HG03280 (cell line): Measurements from ENCODE around the gene LUZP2.

Experiments
- ATAC-seq: cut with Tn5 transposase; IDR thresholded peaks from one replicate; pipeline ENCODE4 v1.9.1; 2021; ENCODE audit warnings: mild to moderate bottlenecking, moderate library complexity; ENCODE audit not compliant: unreplicated experiment

Gene LUZP2

DNA sequence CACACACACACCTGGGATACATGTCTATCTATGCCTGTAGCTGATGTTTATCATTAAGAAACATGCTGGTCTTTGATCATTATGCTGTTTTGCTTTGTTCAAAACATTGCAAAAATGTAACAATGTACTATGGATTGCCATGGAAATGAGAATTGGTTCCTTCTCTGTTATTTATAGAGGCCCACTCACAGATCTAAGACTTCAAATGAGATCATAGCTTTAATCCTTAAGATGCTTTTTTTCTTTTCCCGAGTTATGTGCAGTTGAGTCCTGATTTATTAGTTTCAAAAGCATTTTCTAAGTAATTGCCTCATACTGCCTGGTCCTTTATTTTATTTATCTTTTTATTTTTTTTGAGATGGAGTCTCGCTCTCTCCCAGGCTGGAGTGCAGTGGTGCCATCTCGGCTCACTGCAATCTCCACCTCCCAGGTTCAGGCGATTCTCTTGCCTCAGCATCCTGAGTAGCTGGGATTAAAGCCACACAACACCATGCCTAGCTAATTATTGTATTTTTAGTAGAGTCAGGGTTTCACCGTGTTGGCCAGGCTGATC lies 131.4 kb downstream of the LUZP2 start:
- ATAC-seq, result no peak

DNA sequence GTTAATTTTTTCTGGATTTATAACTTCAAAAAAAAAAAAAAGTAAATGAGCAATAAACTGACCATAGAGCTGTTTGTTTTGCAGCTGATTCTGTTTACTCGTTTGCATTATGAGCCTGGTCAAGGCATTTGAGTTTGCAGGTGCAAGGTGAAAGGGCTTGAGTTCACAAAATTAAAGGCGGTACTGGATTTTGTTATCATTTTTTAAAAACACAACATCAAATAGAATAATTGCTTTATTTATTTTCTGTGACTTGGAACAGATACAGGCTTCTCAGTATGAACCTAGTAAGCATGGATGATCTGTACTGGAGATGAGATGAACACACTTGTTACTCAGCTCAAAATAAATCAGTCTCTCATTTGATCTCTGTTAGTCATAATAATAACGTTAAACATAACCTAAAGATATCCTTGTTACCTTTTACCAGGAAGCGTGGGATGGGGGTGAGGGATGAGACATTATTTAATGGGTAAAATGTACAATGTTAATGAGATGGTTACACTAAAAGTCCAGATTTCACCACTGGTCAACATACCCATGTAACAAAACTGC lies 137.8 kb downstream of the LUZP2 start:
- ATAC-seq, result no peak

DNA sequence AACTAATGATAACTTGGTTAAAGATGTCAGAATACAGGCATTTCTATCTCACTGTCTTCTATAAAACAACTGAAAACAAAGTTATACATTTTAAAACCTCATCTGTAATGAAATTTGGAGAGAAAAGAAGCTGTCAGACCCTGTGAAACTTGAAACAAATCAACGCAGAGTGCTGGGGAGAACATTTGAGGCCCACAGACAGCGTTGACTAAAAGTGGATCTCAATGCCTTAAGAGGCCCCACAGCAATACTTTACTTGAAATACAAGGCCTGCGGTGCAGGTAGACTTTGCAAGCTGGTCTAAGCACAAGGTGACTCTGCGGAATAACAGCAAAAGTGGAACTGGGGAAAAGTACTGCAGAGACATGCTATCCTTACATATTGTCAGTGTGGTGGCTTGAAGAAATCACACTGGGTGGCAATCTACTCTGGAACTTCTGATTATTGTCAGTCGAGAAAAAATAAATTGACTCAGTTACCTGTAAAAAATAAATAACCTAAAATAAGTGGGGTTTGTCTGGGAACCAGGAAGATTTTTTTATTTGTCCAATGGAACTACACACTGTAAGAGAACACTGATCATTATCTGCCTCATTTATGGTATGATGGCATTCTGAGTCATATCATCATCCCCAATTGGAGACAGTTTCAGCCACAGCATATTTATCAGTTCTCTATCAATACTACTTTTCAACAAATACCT lies 138.9 kb downstream of the LUZP2 start:
- ATAC-seq, result no peak

DNA sequence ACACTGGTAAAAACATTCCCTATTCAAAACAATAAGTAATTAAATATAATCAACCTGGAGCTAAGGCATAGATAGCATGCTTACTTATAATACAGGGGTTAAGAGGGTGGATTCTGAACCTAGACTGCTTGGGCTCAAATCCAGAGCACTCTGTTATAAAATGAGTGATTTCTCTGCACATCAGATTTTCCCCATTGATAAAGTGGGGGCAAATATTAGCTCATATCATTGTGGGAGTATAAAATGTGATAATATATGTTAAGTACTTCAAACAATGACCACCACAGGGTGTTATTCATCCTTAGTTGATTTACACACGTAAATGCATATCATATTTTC lies 139.4 kb downstream of the LUZP2 start:
- no peak for ATAC-seq

DNA sequence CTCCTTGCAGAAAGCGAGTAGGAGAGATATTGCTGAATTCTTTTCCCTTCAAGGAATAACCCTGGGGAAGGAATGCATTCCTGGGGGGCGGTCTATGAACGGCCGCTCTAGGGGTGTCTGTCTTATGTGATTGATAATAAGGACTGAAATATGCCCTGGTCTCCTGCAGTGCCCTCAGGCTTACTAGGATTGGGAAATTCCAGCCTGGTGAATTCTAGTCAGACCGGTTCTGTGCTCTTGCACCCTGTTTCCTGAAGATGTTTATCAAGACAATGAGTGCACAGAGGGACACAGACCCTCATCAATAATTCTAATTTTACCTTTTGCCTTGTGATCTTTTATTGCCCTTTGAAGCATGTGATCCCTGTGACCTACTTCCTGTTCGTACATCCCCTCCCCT lies 140.7 kb downstream of the LUZP2 start:
- ATAC-seq, result no peak

DNA sequence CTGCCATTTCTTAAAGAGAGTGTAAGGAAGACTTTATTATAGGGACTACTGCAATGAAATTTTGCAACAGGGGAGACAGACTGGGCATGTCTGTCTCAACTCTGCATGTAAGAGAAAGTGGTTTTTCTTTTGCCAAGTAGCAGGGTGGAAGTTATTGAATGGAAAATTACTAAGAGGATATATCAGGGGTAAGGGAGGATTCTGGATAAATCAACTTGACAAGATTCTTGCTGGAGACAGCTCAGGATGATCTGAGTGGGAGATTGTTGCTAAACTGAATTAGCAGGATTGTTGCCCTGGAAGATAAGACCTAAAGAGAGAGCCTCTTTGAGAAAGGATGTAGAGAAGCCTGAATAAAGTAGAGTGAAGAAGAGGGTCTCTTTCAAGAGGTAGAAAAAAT lies 145.8 kb downstream of the LUZP2 start:
- no peak for ATAC-seq

DNA sequence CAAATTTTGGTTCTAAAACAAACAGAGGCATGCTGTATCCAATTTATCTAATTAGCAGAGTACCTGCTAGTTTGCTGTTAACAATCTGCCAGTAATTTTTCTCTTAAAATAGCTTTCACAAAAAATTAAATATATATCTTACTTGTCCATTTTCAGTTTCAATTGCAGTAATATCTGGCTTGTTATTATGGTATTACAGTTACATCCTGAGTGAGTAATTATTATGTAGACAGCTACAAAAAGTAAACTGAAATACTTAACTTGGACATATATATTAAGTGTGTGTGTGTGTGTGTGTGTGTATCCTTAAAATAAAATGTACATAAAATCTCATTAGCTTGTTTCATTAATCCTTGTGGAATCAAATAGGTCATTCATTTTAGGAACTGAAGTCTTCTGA lies 148.7 kb downstream of the LUZP2 start:
- ATAC-seq, result no peak

DNA sequence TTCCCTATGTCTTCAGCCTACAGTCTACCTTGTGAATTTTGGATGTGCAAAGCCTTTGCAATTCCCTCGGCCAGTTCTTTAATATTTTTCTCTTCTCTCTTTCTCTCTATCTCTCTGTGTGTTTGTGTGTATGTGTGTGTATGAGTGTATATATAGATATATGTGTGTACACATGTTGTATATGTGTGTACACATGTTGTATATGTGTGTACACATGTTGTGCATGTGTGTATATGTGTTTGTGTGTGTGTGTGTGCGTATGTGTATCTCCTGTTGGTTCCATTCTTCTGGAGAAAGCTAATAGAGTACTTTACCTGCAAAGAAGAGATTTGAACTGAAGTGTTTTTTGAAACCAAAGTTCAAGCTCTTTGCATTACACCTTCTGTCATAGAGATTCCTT lies 155.0 kb downstream of the LUZP2 start:
- ATAC-seq, result no peak

DNA sequence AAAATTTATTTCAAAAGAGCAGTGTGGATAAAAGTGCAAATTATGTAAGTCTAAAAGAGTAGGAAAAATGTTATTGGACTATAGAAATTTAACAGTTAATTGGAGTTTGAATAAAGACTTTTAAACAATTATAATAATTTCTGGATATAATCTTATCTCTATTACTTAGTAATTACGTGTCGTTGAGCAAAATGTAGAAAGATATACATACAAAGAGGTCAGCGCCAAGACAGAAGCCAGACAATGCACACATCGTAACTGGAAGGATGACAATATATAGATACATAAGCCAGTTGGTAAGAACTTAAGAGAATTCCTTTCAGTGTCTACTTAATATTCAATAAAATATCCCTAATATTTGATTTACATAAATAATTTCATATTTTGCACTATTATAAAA lies 157.0 kb downstream of the LUZP2 start:
- no peak for ATAC-seq

DNA sequence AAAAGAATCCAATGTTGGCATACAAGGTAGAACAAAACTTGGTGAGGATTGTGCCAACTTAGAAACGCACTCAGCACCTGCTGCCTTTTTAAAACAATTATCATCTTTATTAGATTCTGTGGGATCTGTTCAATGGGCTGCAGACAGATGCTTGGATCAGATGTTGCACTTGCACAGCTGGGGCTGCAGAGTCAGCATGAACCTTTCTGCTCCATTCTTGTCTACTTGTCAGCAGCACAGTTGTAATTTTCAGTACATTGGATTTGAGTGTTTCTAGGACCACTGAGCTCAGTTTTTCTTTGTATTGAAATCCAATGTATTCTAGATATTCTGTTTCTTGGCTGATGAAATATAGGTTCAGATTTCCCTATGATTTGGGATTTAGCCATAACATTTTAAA lies 164.5 kb downstream of the LUZP2 start:
- ATAC-seq, result no peak

DNA sequence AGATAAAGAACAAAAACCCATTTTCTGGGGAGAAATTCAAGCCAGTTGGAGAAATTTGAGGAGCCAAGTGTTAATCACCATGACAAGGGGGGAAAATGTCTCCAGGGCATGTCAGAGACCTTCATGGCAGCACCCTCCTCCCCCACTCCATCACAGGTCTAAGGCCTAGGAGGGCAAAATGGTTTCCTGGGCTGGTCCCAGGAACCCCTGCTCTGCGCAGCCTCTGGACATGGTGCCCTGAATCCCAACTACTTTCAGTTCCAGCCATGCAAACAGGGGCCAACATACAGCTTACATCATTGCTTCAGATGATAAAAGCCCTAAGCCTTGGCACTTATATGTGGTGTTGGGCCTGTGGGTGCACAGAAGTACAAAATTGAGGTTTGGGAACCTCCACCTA lies 167.5 kb downstream of the LUZP2 start:
- ATAC-seq, result no peak

DNA sequence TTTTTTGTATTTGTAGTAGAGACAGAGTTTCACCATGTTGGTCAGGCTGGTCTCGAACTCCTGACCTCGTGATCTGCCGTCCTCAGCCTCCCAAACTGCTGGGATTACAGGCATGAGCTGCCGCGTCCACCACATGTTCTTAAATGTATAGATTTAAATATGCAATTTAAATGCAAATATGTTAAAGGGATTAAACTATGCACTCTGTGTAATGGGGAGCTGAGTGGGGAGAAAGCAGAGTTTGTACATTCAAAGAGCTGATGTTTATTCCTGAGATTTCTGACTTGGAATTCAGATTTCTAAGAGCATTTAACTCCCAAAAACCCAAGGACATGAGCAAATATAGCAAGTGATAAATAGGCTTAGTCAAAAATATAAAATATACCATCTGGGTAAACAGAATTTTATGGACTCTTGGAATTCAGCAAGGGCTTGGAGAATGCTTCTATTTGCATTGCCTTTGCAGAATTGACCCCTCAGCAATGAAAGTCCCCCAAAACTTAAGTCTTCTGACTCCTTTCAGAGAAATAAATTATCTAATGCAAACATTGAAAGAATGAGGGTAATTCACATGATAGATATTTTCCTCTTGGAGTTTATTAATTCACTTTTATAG lies 170.6 kb downstream of the LUZP2 start:
- ATAC-seq, result no peak

DNA sequence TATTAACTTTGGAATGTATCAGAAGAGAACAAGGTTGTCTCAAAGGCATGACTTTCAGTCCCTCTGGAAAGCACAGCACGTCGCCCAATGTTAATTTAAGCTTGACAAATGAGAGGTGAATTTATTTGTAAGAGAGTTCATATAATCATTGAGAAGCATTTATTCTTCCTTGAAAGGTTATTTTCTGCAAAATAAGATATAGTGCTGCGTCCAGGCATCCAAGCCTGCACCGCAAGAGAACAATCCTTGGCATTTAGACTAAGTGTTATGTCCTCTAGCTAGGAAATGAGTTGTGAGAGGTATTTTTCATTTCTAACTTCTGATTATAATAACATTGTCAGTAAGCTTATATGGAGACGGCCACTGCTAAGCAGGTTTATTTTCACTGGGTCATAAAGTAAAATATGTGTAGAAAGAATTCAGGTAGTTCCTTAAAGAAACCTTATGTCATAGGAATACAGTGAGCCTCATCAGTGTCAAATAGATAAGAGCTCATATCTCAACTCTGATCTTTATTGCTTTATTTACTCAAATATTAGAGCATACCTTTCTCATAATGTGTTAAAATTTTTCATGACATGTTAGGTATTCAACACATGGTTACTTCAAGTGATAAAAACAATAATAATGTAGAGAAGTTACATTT lies 182.0 kb downstream of the LUZP2 start:
- no peak for ATAC-seq

DNA sequence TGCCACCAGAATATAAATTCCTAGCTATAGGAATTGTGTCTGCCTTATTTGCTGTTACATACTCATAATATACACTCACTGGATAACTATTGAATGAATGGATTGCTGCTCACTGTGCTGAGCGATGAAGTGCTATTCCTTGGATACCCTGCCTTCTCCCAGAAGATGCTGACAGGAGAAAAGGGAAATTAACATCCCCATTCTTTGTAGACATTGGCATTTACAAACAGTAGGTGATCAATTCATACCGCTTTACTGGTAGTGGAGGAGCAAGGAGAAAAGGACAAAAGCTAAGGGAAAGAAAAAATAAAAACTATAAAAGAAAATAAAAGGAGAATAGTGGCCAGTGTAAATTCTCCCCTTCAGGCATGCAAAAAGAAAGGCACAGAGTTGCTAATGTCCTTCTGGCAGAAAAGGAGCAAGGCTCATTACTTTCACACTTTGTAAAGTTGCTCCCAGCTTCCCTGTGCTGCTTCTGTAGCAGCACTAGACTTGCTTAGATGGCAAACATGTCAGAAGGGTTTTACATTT lies 183.0 kb downstream of the LUZP2 start:
- no peak for ATAC-seq

DNA sequence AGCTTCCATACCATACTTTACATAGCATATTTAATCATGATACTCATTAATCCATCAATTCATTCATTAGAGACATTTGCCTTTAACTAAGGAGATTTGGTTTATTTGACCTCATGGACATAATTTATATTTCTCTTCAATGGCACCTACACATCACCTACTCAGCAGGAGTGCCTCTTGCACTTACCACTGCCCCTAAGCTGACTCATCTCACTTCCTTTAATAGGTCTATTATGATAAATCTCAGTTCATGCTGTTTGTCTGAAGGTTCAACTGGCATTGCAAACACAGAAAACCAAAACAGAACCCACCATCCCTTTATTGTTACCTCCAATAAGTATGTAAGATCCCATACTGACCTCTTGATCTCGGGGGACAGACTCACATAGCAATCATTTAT lies 186.7 kb downstream of the LUZP2 start:
- ATAC-seq, result no peak

DNA sequence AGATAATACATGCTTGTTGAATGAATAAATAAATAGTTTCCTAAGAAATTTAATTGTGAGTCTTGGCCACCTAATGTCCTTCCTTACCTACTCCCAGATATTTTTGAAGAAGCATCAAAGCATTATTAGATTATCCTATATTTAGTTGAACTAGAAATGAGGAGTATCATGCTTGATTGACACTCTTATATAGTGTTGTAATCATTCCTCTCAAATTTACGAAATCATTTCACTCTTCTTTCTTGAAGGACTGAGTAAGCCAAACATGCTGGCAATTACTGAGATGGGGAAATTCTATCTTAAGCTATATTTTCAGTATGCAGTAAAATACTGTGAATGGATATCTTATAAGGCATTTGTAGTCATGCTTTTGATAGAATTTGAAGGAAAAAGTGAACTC lies 189.0 kb downstream of the LUZP2 start:
- ATAC-seq, result no peak

DNA sequence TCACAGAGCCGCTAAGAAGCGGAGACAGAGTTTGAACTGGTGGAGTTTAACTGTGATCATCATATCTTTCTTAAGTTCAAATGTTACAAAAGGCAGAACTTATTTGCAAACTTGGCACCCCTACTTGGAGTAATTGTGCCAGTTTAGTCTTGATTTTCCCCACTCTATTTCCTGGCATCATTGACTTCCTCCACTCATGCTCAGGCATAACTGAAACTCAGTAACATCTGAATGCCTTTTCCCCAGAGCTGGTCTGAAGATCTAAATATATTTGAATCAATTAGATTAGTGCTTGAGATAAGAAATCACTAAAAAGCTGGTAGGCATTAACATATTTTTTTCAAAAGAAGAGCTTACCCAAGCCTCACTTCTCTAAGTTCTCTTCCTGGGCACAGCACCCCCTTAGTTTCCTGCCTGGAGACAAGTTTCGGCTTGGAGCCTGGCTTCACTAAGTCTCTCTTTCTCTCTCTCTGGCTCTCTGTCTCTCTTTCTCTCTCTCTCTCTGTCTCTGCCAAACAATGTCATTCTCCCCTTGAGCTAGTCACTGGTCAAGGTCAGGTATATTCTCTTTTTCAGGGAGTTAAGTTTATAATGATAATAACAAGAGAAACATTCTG lies 190.8 kb downstream of the LUZP2 start:
- no peak for ATAC-seq

DNA sequence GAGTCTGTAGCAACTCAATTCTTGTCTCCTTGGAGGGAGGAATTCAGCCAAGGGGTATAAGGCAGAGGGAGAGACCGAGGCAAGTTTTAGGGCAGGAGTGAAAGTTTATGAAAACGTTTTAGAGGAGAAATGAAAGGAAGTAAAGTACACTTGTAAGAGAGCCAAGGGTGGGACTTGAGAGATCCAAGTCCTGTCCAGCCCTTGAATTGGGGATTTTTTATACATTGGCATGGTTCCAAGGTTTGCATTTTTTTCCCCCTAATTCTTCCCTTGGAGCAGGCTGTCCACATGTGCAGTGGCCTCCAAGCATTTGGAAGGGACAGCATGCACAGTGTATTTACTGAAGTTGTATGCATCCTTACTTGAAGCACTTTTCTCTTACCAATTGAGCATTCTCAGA lies 192.1 kb downstream of the LUZP2 start:
- ATAC-seq, result no peak

DNA sequence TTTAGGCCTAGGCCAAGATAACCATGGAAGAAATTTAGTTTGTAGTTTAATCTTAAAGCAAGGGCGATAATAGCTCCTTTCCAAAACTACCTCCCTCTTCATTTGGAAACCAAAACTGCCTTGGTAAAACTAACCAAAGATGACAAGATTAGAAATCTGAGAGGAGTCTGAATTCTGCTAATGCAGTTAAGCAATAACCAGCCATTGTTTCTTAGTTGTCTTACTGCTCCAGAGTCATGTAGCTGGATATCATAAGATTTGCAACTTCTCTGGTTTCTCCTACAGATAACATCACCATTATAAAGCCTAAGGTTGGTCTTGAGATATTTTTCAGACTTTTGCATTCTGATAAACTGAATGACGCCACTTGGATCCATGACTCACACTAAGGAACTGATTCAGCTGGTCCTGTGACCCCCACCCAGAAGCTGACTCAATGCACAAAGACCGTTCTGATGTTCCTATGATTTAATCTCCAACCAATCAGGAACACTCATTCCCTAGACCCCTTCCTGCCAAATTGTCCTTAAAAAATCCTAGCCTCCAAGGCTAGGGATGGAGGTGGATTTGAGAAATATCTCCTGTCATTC lies 200.8 kb downstream of the LUZP2 start:
- no peak for ATAC-seq

DNA sequence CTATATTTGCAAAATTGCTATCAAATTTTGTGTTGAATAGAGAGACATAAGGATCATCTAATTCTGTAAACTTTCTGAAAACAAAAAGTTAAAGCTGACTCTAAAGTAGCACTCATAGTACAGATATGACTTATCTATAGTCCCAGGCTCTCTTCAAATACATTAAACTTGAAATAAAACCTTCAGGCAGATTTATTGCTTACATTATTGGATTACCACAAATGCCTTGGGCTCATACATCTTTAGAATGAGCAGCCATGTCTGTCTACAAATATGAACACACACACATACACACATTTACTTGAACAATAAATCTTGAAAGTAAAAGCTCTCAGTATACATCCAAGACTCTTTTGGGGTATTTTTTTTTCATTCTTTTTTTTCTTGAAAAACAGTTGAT lies 207.9 kb downstream of the LUZP2 start:
- ATAC-seq, result no peak

DNA sequence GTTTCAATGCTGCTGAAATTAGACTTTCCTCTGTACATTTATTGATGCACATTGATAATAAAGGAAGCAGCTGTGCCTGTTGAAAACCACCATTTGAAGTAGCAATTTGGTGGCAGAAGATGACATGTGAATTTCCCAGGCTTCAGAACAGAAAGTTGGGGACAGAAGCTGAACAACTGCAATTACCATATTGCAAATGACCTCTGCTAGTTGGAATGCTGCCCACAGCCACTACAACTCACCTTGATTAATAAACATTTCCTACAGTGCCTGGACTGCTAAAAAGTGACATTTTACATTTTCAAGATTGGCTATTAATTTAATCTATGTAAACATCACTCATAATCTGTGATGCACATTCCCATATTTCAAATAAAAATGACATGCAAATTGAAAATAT lies 208.6 kb downstream of the LUZP2 start:
- ATAC-seq, result no peak
